Measurements from ENCODE around the gene NKAIN2.

DNA sequence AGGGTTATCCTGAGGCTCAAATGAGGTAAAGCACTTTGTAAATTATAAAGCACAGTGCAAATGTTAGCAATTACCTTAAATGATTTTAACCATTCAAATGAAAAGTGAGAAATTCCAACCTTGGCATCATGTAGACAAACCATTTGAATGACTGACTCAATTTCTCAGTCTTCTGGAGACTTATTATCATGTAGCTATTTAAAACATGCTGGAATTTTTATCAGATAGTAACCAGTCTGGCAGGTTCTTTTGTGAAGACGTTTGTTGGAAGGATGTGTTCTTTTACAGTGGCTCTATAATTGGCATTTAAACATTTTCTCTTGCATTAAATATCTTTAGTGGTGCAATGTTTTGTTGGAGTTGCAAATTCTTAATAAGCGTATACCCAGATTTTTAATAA, 386.6 kb downstream of the NKAIN2 start:
- no peak for TF ChIP-seq EZH2 (IDR thresholded peaks at IDR 0.05; ENCODE audit: borderline replicate concordance, low read depth, low read length, poor library complexity, severe bottlenecking)
- TF ChIP-seq, protein P1, sequence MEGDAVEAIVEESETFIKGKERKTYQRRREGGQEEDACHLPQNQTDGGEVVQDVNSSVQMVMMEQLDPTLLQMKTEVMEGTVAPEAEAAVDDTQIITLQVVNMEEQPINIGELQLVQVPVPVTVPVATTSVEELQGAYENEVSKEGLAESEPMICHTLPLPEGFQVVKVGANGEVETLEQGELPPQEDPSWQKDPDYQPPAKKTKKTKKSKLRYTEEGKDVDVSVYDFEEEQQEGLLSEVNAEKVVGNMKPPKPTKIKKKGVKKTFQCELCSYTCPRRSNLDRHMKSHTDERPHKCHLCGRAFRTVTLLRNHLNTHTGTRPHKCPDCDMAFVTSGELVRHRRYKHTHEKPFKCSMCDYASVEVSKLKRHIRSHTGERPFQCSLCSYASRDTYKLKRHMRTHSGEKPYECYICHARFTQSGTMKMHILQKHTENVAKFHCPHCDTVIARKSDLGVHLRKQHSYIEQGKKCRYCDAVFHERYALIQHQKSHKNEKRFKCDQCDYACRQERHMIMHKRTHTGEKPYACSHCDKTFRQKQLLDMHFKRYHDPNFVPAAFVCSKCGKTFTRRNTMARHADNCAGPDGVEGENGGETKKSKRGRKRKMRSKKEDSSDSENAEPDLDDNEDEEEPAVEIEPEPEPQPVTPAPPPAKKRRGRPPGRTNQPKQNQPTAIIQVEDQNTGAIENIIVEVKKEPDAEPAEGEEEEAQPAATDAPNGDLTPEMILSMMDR (conservative IDR thresholded peaks at IDR 0.05; ENCODE audit: low read depth, low read length) = no peak
